ENCODE measurements around the gene NRXN3. TPM values are rescaled to one million over a fixed set of nuclear protein-coding genes. Genes with fewer than 3 reads are reported as not detected.

The NRXN3 gene
- total and polyA plus RNA-seq, 8 donors, result 0.29 to 41.1 (median 9.1) TPM

- H3K27ac ChIP-seq, result no peak overlapping the region
- intact Hi-C loops (cut with DNase I; ENCODE audit: low total_unique reads), result no loop called here
- DNase-seq, result no peak
- no peaks in the 10 kb centered on the region for H3K9me3 ChIP-seq
- H3K4me1 ChIP-seq, result peaks cover 0 to 12% (median 0%) of the 10 kb centered on the region in 4 donors
- no peaks in the 10 kb centered on the region for H3K36me3 ChIP-seq
- no peak overlapping the region for H3K4me3 ChIP-seq
- TF ChIP-seq EP300 (IDR thresholded peaks at IDR 0.05), result no peak
- 44 to 52% (median 46%) methylated on average over 1 of the region's 1 CpG for WGBS, 5 donors
- H3K27me3 ChIP-seq, result no peaks in the 10 kb centered on the region
Measured at GRCh38 chr14:79695307-79695706, 1525.1 kb downstream of the NRXN3 start.

GRCh38 chr14:79698298-79698711, 1528.1 kb downstream of the NRXN3 start:
- Histone ChIP-seq H3K4me3 (no peak overlapping the region), H3K36me3 (no peaks in the 10 kb centered on the region), H3K9me3 (no peaks in the 10 kb centered on the region), H3K4me1 (peaks cover 0 to 12% (median 0%) of the 10 kb centered on the region in 4 donors), H3K27ac (no peak overlapping the region), H3K27me3 (no peaks in the 10 kb centered on the region)
- WGBS, 5 donors, result 46 to 81% (median 54%) methylated on average over 1 of the region's 1 CpG
- no peak for TF ChIP-seq EP300 (IDR thresholded peaks at IDR 0.05)
- TF ChIP-seq CTCF (IDR thresholded peaks at IDR 0.05), result no peak
- no peak for TF ChIP-seq POLR2A (IDR thresholded peaks at IDR 0.05)
- TF ChIP-seq POLR2AphosphoS5 (IDR thresholded peaks at IDR 0.05), result no peak
- no peak for DNase-seq
- intact Hi-C loops (cut with DNase I; ENCODE audit: low total_unique reads), result no loop called here

- H3K9me3 ChIP-seq, result no peaks in the 10 kb centered on the region
- H3K27me3 ChIP-seq, result no peaks in the 10 kb centered on the region
- intact Hi-C loops (cut with DNase I; ENCODE audit: low total_unique reads), result no loop called here
- TF ChIP-seq EP300 (IDR thresholded peaks at IDR 0.05) (no peak), CTCF (IDR thresholded peaks at IDR 0.05) (no peak), POLR2AphosphoS5 (IDR thresholded peaks at IDR 0.05) (no peak), POLR2A (IDR thresholded peaks at IDR 0.05) (no peak)
- no peaks in the 10 kb centered on the region for H3K36me3 ChIP-seq
- no peak overlapping the region for H3K27ac ChIP-seq
- DNase-seq, result no peak
- H3K4me1 ChIP-seq, result peaks cover 0 to 12% (median 0%) of the 10 kb centered on the region in 4 donors
- 53 to 88% (median 74%) methylated on average over 2 of the region's 2 CpGs for whole genome bisulfite sequencing, 5 donors
- no peak overlapping the region for H3K4me3 ChIP-seq
Measured at GRCh38 chr14:79699206-79699605, 1529.0 kb downstream of the NRXN3 start.

- Histone ChIP-seq H3K27me3 (no peaks in the 10 kb centered on the region), H3K4me1 (peaks cover 0 to 17% (median under 1%) of the 10 kb centered on the region in 4 donors), H3K27ac (no peak overlapping the region), H3K4me3 (no peak overlapping the region), H3K9me3 (no peaks in the 10 kb centered on the region), H3K36me3 (no peaks in the 10 kb centered on the region)
- intact Hi-C loops (cut with DNase I; ENCODE audit: low total_unique reads), result no loop called here
- DNase-seq, result no peak
- TF ChIP-seq EP300 (IDR thresholded peaks at IDR 0.05) (no peak), CTCF (IDR thresholded peaks at IDR 0.05) (no peak), POLR2AphosphoS5 (IDR thresholded peaks at IDR 0.05) (no peak), POLR2A (IDR thresholded peaks at IDR 0.05) (no peak)
Measured at GRCh38 chr14:79701371-79701770, 1531.2 kb downstream of the NRXN3 start.

- H3K9me3 ChIP-seq, result no peaks in the 10 kb centered on the region
- H3K27ac ChIP-seq, result no peak overlapping the region
- DNase-seq, result no peak
- no peak overlapping the region for H3K4me3 ChIP-seq
- H3K27me3 ChIP-seq, result no peaks in the 10 kb centered on the region
- H3K4me1 ChIP-seq, result peaks cover 0 to 17% (median 3%) of the 10 kb centered on the region in 4 donors
- TF ChIP-seq CTCF (IDR thresholded peaks at IDR 0.05) (no peak), POLR2AphosphoS5 (IDR thresholded peaks at IDR 0.05) (no peak), POLR2A (IDR thresholded peaks at IDR 0.05) (no peak), EP300 (IDR thresholded peaks at IDR 0.05) (no peak)
- intact Hi-C loops (cut with DNase I; ENCODE audit: low total_unique reads), result no loop called here
- no peaks in the 10 kb centered on the region for H3K36me3 ChIP-seq
- WGBS, 5 donors, result 64 to 82% (median 72%) methylated on average over 1 of the region's 1 CpG
Measured at GRCh38 chr14:79702197-79702596, 1532.0 kb downstream of the NRXN3 start.

Measured in stomach (tissue), 9 donors.